Brain microvascular endothelial cell (primary cell): ENCODE results near the gene WNK4.

Experiments used
- DNase-seq: peaks from one replicate; pipeline ENCODE4 v3.0.0-alpha.2; 2020
- H3K27ac ChIP-seq: fragments of 250-450 bp; sonication (Bioruptor Pico); 2 replicates; pipeline ENCODE4 v1.5.1; 2020; ENCODE audit warnings: mild to moderate bottlenecking, moderate library complexity
- H3K27me3 ChIP-seq: fragments of 250-450 bp; sonication (Bioruptor Pico); replicated peaks from 2 replicates; pipeline ENCODE4 v1.5.1; 2020; ENCODE audit warnings: mild to moderate bottlenecking
- H3K36me3 ChIP-seq: fragments of 250-450 bp; sonication (Bioruptor Pico); replicated peaks from 2 replicates; pipeline ENCODE4 v1.5.1; 2020; ENCODE audit warnings: mild to moderate bottlenecking
- H3K4me3 ChIP-seq: 2 replicates; pipeline ENCODE4 v1.5.1; 2011; ENCODE audit warnings: low read depth, mild to moderate bottlenecking, control low read depth, low read length, moderate library complexity
- CTCF ChIP-seq: IDR thresholded peaks from 2 replicates; pipeline ENCODE4 v1.5.1; 2011; ENCODE audit warnings: low read depth, mild to moderate bottlenecking, moderate library complexity, low read length, control low read depth, inconsistent platforms; ENCODE audit errors: missing control alignments
- in situ Hi-C: cut with HindIII; loops from 2 replicates; pipeline ENCODE4 v1.10.0; 2017; ENCODE audit warnings: low sequenced_read_pairs, low pct_ligation_motif_present

WNK4 gene

GRCh38 chr17:42744806-42745617 lies 35.4 kb upstream of the WNK4 start, which contains the start of gene EZH1:
TSS of gene EZH1 (minus strand) at chr17:42745040. CDS start at chr17:42728941, 16,099 bp downstream.
- in situ Hi-C loops: no loop called here
- no peak for TF ChIP-seq CTCF
- no peaks in the 10 kb centered on the region for H3K27me3 ChIP-seq
- peak; percentile 71 for DNase-seq
- no peaks in the 10 kb centered on the region for H3K36me3 ChIP-seq
- peak within 1 kb of the TSS; percentile 56 for H3K27ac ChIP-seq
- H3K4me3 ChIP-seq: peak within 1 kb of the TSS; percentile 78

GRCh38 chr17:42748202-42748907 lies 32.1 kb upstream of the WNK4 start:
- TF ChIP-seq CTCF: no peak
- in situ Hi-C loops: no loop called here

GRCh38 chr17:42748908-42749798 lies 31.3 kb upstream of the WNK4 start:
- H3K27ac ChIP-seq: no peak overlapping the region
- no peaks in the 10 kb centered on the region for H3K36me3 ChIP-seq
- in situ Hi-C loops: no loop called here
- no peak for TF ChIP-seq CTCF
- DNase-seq: no peak
- H3K27me3 ChIP-seq: no peaks in the 10 kb centered on the region
- H3K4me3 ChIP-seq: no peak overlapping the region

More at GRCh38 chr17:42748202-42748907, 32.1 kb upstream of the WNK4 start:
- Histone ChIP-seq H3K36me3 (no peaks in the 10 kb centered on the region), H3K27ac (no peak overlapping the region), H3K4me3 (no peak overlapping the region), H3K27me3 (no peaks in the 10 kb centered on the region)
- no peak for DNase-seq

GRCh38 chr17:42750739-42751344 lies 29.6 kb upstream of the WNK4 start:
- Histone ChIP-seq H3K4me3 (no peak overlapping the region), H3K27me3 (no peaks in the 10 kb centered on the region), H3K27ac (no peak overlapping the region), H3K36me3 (no peaks in the 10 kb centered on the region)
- in situ Hi-C loops: no loop called here
- DNase-seq: no peak
- TF ChIP-seq CTCF: no peak

GRCh38 chr17:42751628-42752027 lies 28.8 kb upstream of the WNK4 start:
- in situ Hi-C loops: no loop called here
- Histone ChIP-seq H3K36me3 (no peaks in the 10 kb centered on the region), H3K4me3 (no peak overlapping the region), H3K27me3 (no peaks in the 10 kb centered on the region), H3K27ac (no peak overlapping the region)
- DNase-seq: peak; percentile 32
- no peak for TF ChIP-seq CTCF
